ENCODE results near the gene PLEKHO1. TPM values are rescaled to one million over a fixed set of nuclear protein-coding genes. Genes with fewer than 3 reads are reported as not detected.
"Not testable (repeated sequence)": the region's sequence is repeated elsewhere in the genome, so short reads cannot be mapped to it uniquely, and the experiment has no call there.

PLEKHO1 gene
- total RNA-seq, 1 donor from 2014 or later = 82.0 TPM

- DNase-seq (ENCODE audit: low read depth) = no peak
- Histone ChIP-seq H3K4me3 (ENCODE audit: low read depth, low read length) (no peak overlapping the region), H3K27me3 (ENCODE audit: control insufficient read depth, insufficient read depth, low read length) (no peaks in the 10 kb centered on the region), H3K36me3 (ENCODE audit: control insufficient read depth, insufficient read depth, low read length) (no peaks in the 10 kb centered on the region)
- no peak for TF ChIP-seq CTCF (IDR thresholded peaks at IDR 0.05; ENCODE audit: insufficient read depth, low read length, poor library complexity, severe bottlenecking)
Observed at GRCh38 chr1:150182247-150182646, 32.5 kb downstream of the PLEKHO1 start.

DNA sequence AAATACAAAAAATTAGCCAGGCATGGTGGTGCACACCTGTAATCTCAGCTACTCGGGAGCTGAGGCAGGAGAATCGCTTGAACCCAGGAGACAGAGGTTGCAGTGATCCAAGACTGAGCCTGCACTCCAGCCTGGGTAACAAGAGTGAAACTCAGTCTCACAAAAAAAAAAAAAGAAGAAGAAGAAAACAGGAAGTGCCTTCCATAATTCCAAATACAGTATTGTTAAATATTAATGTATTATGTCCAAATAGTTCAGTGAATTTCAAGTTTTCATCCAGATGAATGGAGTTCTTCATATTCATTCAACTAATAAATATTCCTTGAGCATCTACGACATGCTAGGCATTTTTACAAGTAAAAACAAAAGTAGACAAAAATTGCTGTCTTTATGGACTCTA lies 33.3 kb downstream of the PLEKHO1 start:
- TF ChIP-seq CTCF (IDR thresholded peaks at IDR 0.05; ENCODE audit: insufficient read depth, low read length, poor library complexity, severe bottlenecking) = no peak
- no peak for DNase-seq (ENCODE audit: low read depth)
- H3K27me3 ChIP-seq (ENCODE audit: control insufficient read depth, insufficient read depth, low read length) = no peaks in the 10 kb centered on the region
- no peaks in the 10 kb centered on the region for H3K36me3 ChIP-seq (ENCODE audit: control insufficient read depth, insufficient read depth, low read length)
- no peak overlapping the region for H3K4me3 ChIP-seq (ENCODE audit: low read depth, low read length)

GRCh38 chr1:150185481-150185880 lies 35.8 kb downstream of the PLEKHO1 start:
- H3K27me3 ChIP-seq (ENCODE audit: control insufficient read depth, insufficient read depth, low read length) = no peaks in the 10 kb centered on the region
- no peak for DNase-seq (ENCODE audit: low read depth)
- no peaks in the 10 kb centered on the region for H3K36me3 ChIP-seq (ENCODE audit: control insufficient read depth, insufficient read depth, low read length)
- H3K4me3 ChIP-seq (ENCODE audit: low read depth, low read length) = no peak overlapping the region
- no peak for TF ChIP-seq CTCF (IDR thresholded peaks at IDR 0.05; ENCODE audit: insufficient read depth, low read length, poor library complexity, severe bottlenecking)

- not testable (repeated sequence) for H3K36me3 ChIP-seq (ENCODE audit: control insufficient read depth, insufficient read depth, low read length); H3K27me3 ChIP-seq (ENCODE audit: control insufficient read depth, insufficient read depth, low read length); H3K4me3 ChIP-seq (ENCODE audit: low read depth, low read length); DNase-seq (ENCODE audit: low read depth)
Observed at GRCh38 chr1:150186438-150186788, 36.7 kb downstream of the PLEKHO1 start.

- DNase-seq (ENCODE audit: low read depth) = no peak
- Histone ChIP-seq H3K36me3 (ENCODE audit: control insufficient read depth, insufficient read depth, low read length) (no peaks in the 10 kb centered on the region), H3K4me3 (ENCODE audit: low read depth, low read length) (no peak overlapping the region), H3K27me3 (ENCODE audit: control insufficient read depth, insufficient read depth, low read length) (no peaks in the 10 kb centered on the region)
- TF ChIP-seq CTCF (IDR thresholded peaks at IDR 0.05; ENCODE audit: insufficient read depth, low read length, poor library complexity, severe bottlenecking) = peak; percentile 35
Observed at GRCh38 chr1:150186789-150187559, 37.3 kb downstream of the PLEKHO1 start.

DNA sequence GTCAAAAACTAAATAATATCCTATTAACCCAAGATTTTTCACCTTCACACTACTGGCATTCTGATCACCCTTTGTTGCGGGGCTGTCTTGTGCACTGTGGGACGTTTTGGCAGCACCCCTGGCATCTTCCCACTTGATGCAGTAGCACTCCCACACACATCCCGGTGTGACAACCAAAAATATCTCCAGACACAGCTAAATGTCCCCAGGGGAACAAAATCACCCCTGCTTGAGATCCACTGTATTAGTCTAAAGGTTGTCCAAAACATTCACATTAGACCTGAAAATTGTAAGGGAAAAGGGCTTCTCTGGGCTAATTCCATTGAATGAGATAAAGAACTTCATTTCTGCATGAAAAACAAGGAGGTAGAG lies 37.8 kb downstream of the PLEKHO1 start:
- no peak overlapping the region for H3K4me3 ChIP-seq (ENCODE audit: low read depth, low read length)
- TF ChIP-seq CTCF (IDR thresholded peaks at IDR 0.05; ENCODE audit: insufficient read depth, low read length, poor library complexity, severe bottlenecking) = no peak
- no peak for DNase-seq (ENCODE audit: low read depth)
- H3K27me3 ChIP-seq (ENCODE audit: control insufficient read depth, insufficient read depth, low read length) = no peaks in the 10 kb centered on the region
- H3K36me3 ChIP-seq (ENCODE audit: control insufficient read depth, insufficient read depth, low read length) = no peaks in the 10 kb centered on the region
